Colonic mucosa (tissue), 4 donors: ENCODE results near the gene NCR3LG1. TPM values are rescaled to one million over a fixed set of nuclear protein-coding genes. Genes with fewer than 3 reads are reported as not detected.

Source experiments
- DNase-seq: peaks from one replicate; pipeline ENCODE4 v3.0.0-alpha.2; 2020
- H3K27ac ChIP-seq: fragments of 200-600 bp; one replicate; pipeline ENCODE4 v1.8.0; 2021
- H3K27me3 ChIP-seq: fragments of 200-600 bp; one replicate; pipeline ENCODE4 v1.8.0; 2021
- H3K36me3 ChIP-seq: fragments of 200-600 bp; one replicate; pipeline ENCODE4 v1.8.0; 2021
- H3K4me1 ChIP-seq: fragments of 200-600 bp; one replicate; pipeline ENCODE4 v1.8.0; 2021; ENCODE audit warnings: mild to moderate bottlenecking
- H3K4me3 ChIP-seq: fragments of 200-600 bp; one replicate; pipeline ENCODE4 v1.8.0; 2021
- H3K9ac ChIP-seq, 2 donors: one replicate each; pipeline ENCODE4 v1.7.0; 2013; ENCODE audit warnings: control low read depth in 2 of 2, low read depth in 2 of 2, low read length in 2 of 2
- H3K9me3 ChIP-seq: fragments of 200-600 bp; one replicate; pipeline ENCODE4 v1.8.0; 2021
- CTCF ChIP-seq: fragments of 200-600 bp; IDR thresholded peaks from one replicate; pipeline ENCODE4 v1.8.0; 2022; ENCODE audit warnings: antibody characterized with exemption, mild to moderate bottlenecking
- intact Hi-C: fragments of 100-400 bp; cut with DNase I; formaldehyde crosslinking; loops from one replicate; pipeline ENCODE4 v1.14.1; 2022
- total RNA-seq, 2 donors: library from RNA; stranded (reverse); fragmentation: NEBNext Ultra II Directional in 1 of 2; extraction: Animal tissue kit (Norgen Biotek cat#: 25700) in 1 of 2; gene quantifications; one replicate each; pipeline ENCODE4 v1.2.1, GENCODE V29; 2021
- donor health status: healthy.
- donor health status: DM: no; HTN: no; CAD: no.
- donor health status: DM: no; HTN: no; CAD: no.

The NCR3LG1 gene
- total RNA-seq, 2 donors from 2014 or later = 9.3 to 11.3 TPM

- Histone ChIP-seq H3K4me1 (no peaks in the 10 kb centered on the region), H3K9me3 (no peaks in the 10 kb centered on the region), H3K36me3 (no peaks in the 10 kb centered on the region), H3K9ac (no peak overlapping the region), H3K4me3 (no peak overlapping the region), H3K27me3 (no peaks in the 10 kb centered on the region), H3K27ac (no peak overlapping the region)
- intact Hi-C loops = no loop called here
- no peak for TF ChIP-seq CTCF
- no peak for DNase-seq
These were observed 47.6 kb downstream of the NCR3LG1 start for GRCh38 chr11:17399236-17399635.

DNA sequence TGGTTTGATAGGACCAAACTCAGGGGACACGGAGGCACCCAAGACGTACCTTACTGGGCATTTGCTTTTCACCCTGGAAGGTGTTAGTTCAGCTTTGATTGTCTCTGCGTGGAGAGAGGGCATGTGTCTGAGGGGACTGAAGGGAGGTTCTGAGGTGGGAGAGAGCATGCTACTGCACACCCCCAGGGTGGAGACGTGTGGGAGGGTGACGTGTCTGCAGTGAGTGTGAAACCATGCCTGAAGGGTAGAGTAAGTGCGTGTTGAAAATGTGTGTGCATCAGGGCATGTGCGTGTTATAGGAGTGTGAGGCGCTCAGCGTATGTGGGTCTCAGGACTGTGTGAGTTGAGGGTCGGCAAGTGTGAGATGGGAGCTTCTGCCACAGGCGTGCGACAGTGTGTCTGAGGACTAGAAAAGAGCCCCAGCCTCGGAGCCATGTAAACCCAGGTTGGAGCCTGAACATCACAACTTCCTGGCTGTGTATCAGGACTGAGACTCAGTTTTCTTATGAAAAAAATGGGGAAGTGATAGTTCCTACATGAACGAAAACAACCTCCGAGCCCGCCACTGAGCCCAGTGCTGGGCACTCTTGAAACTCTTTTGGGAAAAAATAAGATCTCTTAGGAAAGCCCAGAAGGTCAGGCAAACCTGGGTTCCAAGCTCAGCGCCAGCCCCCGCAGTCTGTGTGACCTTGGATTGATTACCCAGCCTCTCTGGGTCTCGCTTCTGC, 48.6 kb downstream of the NCR3LG1 start:
- no peaks in the 10 kb centered on the region for H3K9me3 ChIP-seq
- DNase-seq = no peak
- H3K27ac ChIP-seq = no peak overlapping the region
- H3K9ac ChIP-seq = no peak overlapping the region
- intact Hi-C loops = no loop called here
- no peak for TF ChIP-seq CTCF
- no peaks in the 10 kb centered on the region for H3K36me3 ChIP-seq
- H3K4me1 ChIP-seq = no peaks in the 10 kb centered on the region
- no peak overlapping the region for H3K4me3 ChIP-seq
- H3K27me3 ChIP-seq = no peaks in the 10 kb centered on the region

DNA sequence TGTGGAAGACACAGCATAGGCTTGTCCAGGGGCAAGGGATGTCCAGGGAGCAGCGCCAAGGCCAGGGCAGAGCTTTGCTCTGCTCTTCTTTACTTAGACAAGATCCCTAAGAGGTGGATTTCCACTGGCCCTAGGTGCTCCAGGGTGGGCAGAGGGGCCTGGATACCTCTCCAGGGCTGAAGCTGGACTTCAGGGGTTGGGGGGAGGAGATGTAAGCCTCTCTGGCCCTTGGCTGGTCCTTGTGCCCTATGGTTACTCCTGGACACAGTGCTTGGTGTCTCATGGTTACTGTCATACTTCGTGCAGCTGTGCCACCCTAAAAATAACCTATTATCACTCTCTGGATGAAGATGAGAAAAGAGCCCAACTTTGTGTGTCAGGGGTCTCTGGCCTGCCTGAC, 49.7 kb downstream of the NCR3LG1 start:
- no peak for DNase-seq
- TF ChIP-seq CTCF = no peak
- no peak overlapping the region for H3K27ac ChIP-seq

DNA sequence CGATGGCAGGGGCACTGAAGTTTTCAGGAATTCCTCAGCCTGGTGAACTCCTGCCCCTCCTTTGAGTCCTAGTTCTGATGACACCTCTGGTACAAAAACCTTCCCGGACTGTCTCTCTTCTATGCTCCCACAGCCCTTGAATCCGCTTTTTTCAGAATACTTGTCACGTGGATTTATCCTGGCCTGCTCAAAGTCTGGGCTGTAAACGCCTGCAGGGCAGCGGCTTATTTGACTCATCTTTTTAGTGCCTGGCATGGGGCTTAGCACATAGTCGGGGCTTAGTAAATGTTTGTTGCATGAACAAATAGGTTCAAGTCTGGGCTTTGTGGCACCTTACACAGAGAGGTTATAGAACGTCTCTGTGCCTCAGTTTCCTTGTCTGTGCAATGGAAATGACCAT, 50.2 kb downstream of the NCR3LG1 start:
- intact Hi-C loops = no loop called here
- no peak for DNase-seq
- H3K27ac ChIP-seq = no peak overlapping the region
- no peak overlapping the region for H3K4me3 ChIP-seq
- H3K4me1 ChIP-seq = no peaks in the 10 kb centered on the region
- no peak for TF ChIP-seq CTCF
- H3K9ac ChIP-seq = no peak overlapping the region
- H3K36me3 ChIP-seq = no peaks in the 10 kb centered on the region
- H3K27me3 ChIP-seq = no peaks in the 10 kb centered on the region
- no peaks in the 10 kb centered on the region for H3K9me3 ChIP-seq

More for the DNA sequence above, 49.7 kb downstream of the NCR3LG1 start:
- H3K4me1 ChIP-seq = no peaks in the 10 kb centered on the region
- H3K9me3 ChIP-seq = no peaks in the 10 kb centered on the region
- no peak overlapping the region for H3K4me3 ChIP-seq
- no peaks in the 10 kb centered on the region for H3K36me3 ChIP-seq
- no peaks in the 10 kb centered on the region for H3K27me3 ChIP-seq
- intact Hi-C loops = no loop called here
- no peak overlapping the region for H3K9ac ChIP-seq

DNA sequence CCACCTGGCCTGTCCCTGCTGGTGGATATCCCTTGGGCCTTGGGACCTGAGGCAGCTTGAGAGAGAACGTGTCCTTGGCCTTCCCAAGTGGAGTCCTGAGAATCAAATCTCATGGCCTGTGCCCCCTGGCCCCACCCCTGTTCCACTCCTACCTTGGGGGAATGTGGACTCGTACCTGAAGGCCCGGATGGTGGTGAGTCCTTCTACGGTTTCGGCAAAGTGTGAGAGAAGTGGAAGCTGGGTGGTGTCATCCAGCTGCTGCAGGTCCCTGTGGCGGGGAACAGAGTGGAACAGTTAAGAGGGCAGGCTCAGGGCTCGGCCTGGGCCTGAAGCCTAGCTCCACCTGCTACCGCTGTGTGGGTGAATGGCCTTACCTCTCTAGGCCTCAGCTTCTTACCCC, 50.9 kb downstream of the NCR3LG1 start:
- TF ChIP-seq CTCF = no peak
- H3K4me1 ChIP-seq = no peaks in the 10 kb centered on the region
- DNase-seq = no peak
- no peaks in the 10 kb centered on the region for H3K27me3 ChIP-seq
- H3K36me3 ChIP-seq = no peaks in the 10 kb centered on the region
- H3K9ac ChIP-seq = no peak overlapping the region
- H3K27ac ChIP-seq = no peak overlapping the region
- intact Hi-C loops = no loop called here
- no peak overlapping the region for H3K4me3 ChIP-seq
- H3K9me3 ChIP-seq = no peaks in the 10 kb centered on the region
